Uterus (tissue), 4 donors: ENCODE results near the gene ADORA2A. TPM values are rescaled to one million over a fixed set of nuclear protein-coding genes. Genes with fewer than 3 reads are reported as not detected.
A peak's percentile ranks its signal among the peaks of the same experiment; 100 is the strongest.

Experiments
- DNase-seq, 2 donors: peaks; one replicate each; pipeline ENCODE4 v3.0.0-alpha.2; 2019 to 2020
- H3K27ac ChIP-seq, 2 donors: fragments of 200-600 bp; sonication (generic); 1 replicate in 1 of 2; 2 replicates in 1 of 2; pipeline ENCODE4 v1.5.1; 2016 to 2018
- H3K27me3 ChIP-seq, 2 donors: fragments of 200-600 bp; sonication (generic); one replicate each; pipeline ENCODE4 v1.5.1; 2018 to 2019; ENCODE audit warnings: control low read depth in 1 of 2
- H3K36me3 ChIP-seq, 2 donors: fragments of 200-600 bp; sonication (generic); one replicate each; pipeline ENCODE4 v1.5.1; 2019; ENCODE audit warnings: control low read depth in 1 of 2
- H3K4me1 ChIP-seq, 2 donors: fragments of 200-600 bp; sonication (generic); one replicate each; pipeline ENCODE4 v1.5.1; 2018 to 2019; ENCODE audit warnings: control low read depth in 1 of 2
- H3K4me3 ChIP-seq, 2 donors: fragments of 200-600 bp; sonication (generic); 1 replicate in 1 of 2; 2 replicates in 1 of 2; pipeline ENCODE4 v1.5.1; 2018 to 2019; ENCODE audit warnings: mild to moderate bottlenecking in 1 of 2
- H3K9me3 ChIP-seq, 2 donors: fragments of 200-600 bp; sonication (generic); one replicate each; pipeline ENCODE4 v1.5.1; 2019; ENCODE audit warnings: control low read depth in 1 of 2
- POLR2A ChIP-seq, 2 donors: fragments of 450-650 bp; IDR thresholded peaks; one replicate each; pipeline ENCODE4 v1.6.1; 2016; ENCODE audit warnings: antibody characterized with exemption in 2 of 2, mild to moderate bottlenecking in 1 of 2, moderate library complexity in 1 of 2
- intact Hi-C: fragments of 100-400 bp; cut with DNase I; formaldehyde crosslinking; loops from one replicate; pipeline ENCODE4 v1.15.1; 2023; ENCODE audit warnings: low total_unique reads
- total RNA-seq, 4 donors: library from RNA; depleted of rRNA in 3 of 4; stranded (reverse); fragments of >200 nt in 3 of 4; gene quantifications; one replicate each; pipeline versions ENCODE4 v1.1.0 to v1.2.4, GENCODE V29; 2014 to 2023
- TF ChIP-seq, protein P1 (sequence below), 4 experiments: fragments of 200-600 bp in 2 of 4; fragments of 450-650 bp in 2 of 4; sonication (generic) in 2 of 4; IDR thresholded peaks; one replicate each; pipeline ENCODE4 v1.5.1; 2016 to 2019; ENCODE audit warnings: antibody characterized with exemption in 4 of 4, mild to moderate bottlenecking in 2 of 4, moderate library complexity in 1 of 4
- donor health status: DM: yes; HTN: yes; CAD: no.

The ADORA2A gene
- total RNA-seq, 4 donors from 2014 or later: 3.3 to 9.9 (median 8.9) TPM; not detected in 1

DNA sequence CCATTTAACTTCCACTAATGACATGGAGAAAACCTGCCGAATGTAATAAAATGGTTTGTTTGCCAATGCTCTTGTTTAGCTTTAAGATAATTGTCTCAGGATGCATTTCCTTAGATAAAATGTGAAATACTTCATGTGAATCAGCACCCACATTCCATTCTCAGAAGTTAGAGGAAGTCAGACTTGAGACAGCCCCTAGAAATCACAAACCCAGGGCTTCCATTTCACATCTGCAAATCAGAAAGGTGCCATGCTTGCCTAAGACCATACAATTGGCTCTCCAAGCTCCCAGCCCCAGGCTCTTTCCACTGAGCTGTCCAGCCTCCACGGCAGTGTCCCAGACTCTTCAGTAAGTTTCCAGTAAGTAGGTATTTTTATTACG lies 35.6 kb upstream of the ADORA2A start:
- TF ChIP-seq, protein P1, sequence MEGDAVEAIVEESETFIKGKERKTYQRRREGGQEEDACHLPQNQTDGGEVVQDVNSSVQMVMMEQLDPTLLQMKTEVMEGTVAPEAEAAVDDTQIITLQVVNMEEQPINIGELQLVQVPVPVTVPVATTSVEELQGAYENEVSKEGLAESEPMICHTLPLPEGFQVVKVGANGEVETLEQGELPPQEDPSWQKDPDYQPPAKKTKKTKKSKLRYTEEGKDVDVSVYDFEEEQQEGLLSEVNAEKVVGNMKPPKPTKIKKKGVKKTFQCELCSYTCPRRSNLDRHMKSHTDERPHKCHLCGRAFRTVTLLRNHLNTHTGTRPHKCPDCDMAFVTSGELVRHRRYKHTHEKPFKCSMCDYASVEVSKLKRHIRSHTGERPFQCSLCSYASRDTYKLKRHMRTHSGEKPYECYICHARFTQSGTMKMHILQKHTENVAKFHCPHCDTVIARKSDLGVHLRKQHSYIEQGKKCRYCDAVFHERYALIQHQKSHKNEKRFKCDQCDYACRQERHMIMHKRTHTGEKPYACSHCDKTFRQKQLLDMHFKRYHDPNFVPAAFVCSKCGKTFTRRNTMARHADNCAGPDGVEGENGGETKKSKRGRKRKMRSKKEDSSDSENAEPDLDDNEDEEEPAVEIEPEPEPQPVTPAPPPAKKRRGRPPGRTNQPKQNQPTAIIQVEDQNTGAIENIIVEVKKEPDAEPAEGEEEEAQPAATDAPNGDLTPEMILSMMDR (IDR thresholded peaks at IDR 0.05): no peak
- no peak for TF ChIP-seq POLR2A (IDR thresholded peaks at IDR 0.05)
- Histone ChIP-seq H3K4me1 (peaks cover 0 to 7% of the 10 kb centered on the region in 2 donors), H3K4me3 (no peak overlapping the region), H3K27me3 (no peaks in the 10 kb centered on the region), H3K27ac (peak overlapping the region in 1 of 2 donors; percentile 68), H3K36me3 (no peaks in the 10 kb centered on the region), H3K9me3 (no peaks in the 10 kb centered on the region)
- intact Hi-C loops: no loop called here
- DNase-seq: no peak

DNA sequence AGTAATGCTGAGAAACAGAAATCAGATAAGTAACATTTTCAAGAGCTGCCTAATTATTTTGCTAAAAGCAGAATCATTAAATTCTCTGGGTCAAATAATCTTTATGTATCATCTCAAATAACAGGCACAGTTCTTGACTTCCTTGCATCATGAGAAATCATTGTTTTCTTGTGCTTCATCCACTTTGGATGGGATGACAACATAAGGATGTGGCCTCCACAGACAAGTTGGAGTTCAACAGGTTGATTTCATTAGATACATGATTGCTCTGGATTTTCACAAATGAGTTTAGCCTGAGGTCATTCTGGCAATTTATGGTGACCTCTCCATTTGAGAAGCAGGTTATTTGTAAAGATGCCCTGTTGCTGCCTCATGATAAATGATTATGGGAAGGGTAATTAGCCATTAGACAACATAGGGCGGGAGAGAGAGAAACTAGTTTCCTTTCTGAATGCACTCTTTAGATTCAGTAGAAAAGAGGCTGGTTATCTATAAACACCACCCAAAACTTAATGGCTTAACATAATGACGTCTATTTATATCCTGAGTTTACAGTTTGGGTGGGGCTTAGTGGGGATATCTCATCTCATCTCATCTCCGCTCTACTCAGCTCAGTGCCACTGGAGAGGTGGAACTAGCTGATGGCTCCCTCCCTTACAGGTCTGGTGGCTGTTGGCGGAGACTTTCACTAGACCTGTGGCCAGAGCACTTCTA lies 35.0 kb upstream of the ADORA2A start:
- Histone ChIP-seq H3K9me3 (no peaks in the 10 kb centered on the region), H3K27me3 (no peaks in the 10 kb centered on the region), H3K27ac (peak overlapping the region in 1 of 2 donors; percentile 68), H3K36me3 (no peaks in the 10 kb centered on the region), H3K4me3 (no peak overlapping the region), H3K4me1 (peaks cover 0 to 7% of the 10 kb centered on the region in 2 donors)
- no peak for TF ChIP-seq POLR2A (IDR thresholded peaks at IDR 0.05)
- TF ChIP-seq, protein P1 (IDR thresholded peaks at IDR 0.05): no peak
- intact Hi-C loops: no loop called here
- no peak for DNase-seq

DNA sequence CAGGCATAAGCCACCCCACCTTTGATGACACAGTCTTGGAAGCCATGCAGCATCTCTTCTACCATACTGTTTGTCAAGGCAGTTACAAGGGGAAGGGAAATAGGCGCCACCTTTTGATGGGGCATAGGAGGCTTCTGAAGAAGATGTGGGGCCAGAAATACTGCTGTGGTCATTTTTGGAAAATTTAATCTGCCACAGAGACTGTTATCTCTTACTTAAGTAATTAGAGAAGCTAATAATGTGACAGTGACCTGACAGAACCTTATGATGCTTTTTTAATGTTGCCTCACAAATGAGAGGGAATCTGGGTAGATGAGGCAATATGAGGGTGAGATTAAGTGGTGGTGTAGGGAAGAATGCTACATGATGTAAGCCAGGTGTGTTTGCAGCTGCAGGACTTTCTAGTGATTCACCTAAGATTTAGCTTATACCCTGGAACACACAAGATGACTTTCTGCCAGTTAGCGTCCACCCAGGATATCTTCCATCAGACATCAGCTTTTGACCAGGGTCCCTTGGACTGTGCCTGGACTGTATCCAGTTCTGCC lies 34.3 kb upstream of the ADORA2A start:
- no peak for DNase-seq
- H3K36me3 ChIP-seq: no peaks in the 10 kb centered on the region
- no peak overlapping the region for H3K4me3 ChIP-seq
- no peak for TF ChIP-seq POLR2A (IDR thresholded peaks at IDR 0.05)
- TF ChIP-seq, protein P1 (IDR thresholded peaks at IDR 0.05): no peak
- no peak overlapping the region for H3K27ac ChIP-seq
- peaks cover 0 to 7% of the 10 kb centered on the region in 2 donors for H3K4me1 ChIP-seq
- intact Hi-C loops: no loop called here
- H3K9me3 ChIP-seq: no peaks in the 10 kb centered on the region
- H3K27me3 ChIP-seq: no peaks in the 10 kb centered on the region

DNA sequence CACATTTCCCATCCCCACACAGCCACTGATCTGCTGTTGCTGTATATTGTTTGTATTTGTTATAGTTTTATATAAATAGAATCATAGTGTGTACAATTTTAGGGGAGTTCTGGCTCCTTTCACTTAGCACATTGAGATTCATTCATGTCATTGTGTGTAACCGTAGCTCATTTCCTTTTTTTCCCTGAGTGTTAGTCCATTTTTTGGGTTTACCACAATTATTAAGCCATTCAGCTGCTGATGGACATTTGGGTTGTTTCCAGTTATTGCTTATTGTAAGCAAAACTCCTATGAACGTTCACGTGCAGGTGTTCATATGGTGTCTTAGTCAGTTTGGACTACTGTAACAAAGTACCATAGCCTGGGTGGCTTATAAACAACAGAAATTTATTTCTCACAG lies 33.6 kb upstream of the ADORA2A start:
- intact Hi-C loops: no loop called here
- no peaks in the 10 kb centered on the region for H3K9me3 ChIP-seq
- H3K27ac ChIP-seq: no peak overlapping the region
- DNase-seq: no peak
- H3K27me3 ChIP-seq: no peaks in the 10 kb centered on the region
- no peak overlapping the region for H3K4me3 ChIP-seq
- no peaks in the 10 kb centered on the region for H3K36me3 ChIP-seq
- no peak for TF ChIP-seq POLR2A (IDR thresholded peaks at IDR 0.05)
- TF ChIP-seq, protein P1 (IDR thresholded peaks at IDR 0.05): no peak
- peaks cover 0 to 7% of the 10 kb centered on the region in 2 donors for H3K4me1 ChIP-seq

DNA sequence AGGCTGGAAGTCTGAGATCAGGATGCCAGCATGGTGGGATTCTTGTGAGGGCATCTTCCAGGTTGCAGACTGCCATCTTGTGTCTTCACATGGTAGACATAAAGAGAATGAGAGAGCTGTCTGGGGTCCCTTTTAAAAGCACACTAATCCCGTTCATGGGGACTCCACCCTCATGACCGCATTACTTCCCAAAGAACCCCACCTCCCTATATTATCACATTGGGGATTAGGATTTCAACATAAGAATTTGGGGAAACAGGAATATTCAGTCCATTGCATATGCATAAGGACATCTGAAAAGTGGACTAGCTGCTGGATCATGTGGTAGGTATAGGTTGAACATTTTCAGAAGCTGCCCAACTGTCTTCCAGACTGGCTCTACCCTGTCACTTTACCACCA lies 33.1 kb upstream of the ADORA2A start:
- Histone ChIP-seq H3K27ac (no peak overlapping the region), H3K9me3 (no peaks in the 10 kb centered on the region), H3K27me3 (no peaks in the 10 kb centered on the region), H3K4me1 (peaks cover 0 to 7% of the 10 kb centered on the region in 2 donors), H3K4me3 (no peak overlapping the region), H3K36me3 (no peaks in the 10 kb centered on the region)
- no peak for DNase-seq
- intact Hi-C loops: no loop called here
- TF ChIP-seq POLR2A (IDR thresholded peaks at IDR 0.05): no peak
- TF ChIP-seq, protein P1 (IDR thresholded peaks at IDR 0.05): no peak
